ENCODE data around the gene PEX11B. TPM values are rescaled to one million over a fixed set of nuclear protein-coding genes. Genes with fewer than 3 reads are reported as not detected.
A peak's percentile ranks its signal among the peaks of the same experiment; 100 is the strongest.

PEX11B gene
- total RNA-seq, 1 experiment from 2014 or later, result 27.4 TPM

- H3K36me3 ChIP-seq (ENCODE audit: control insufficient read depth, insufficient read depth, low read length), result no peaks in the 10 kb centered on the region
- ChIA-PET POLR2A (interaction anchor here (1.2 kb wide), 1 partner anchor 35 kb away, joined by 8 read pairs; the partner anchor contains the start of gene RBM8A), CTCF (interaction anchor here (0.5 to 1.1 kb wide), 4 partner anchors 13 to 50 kb away, joined by 4 to 15 read pairs (median 8); no protein-coding TSS in a partner anchor)
- in situ Hi-C loops (cut with HindIII; ENCODE audit: low pct_unique_long_range_greater_than_20kb, low sequenced_read_pairs) (no loop called here), intact Hi-C loops (cut with micrococcal nuclease; ENCODE audit: unreplicated experiment) (loop anchor here (5.0 kb wide), 1 partner anchor 70 kb away; no protein-coding TSS in a partner anchor)
- H3K27me3 ChIP-seq (ENCODE audit: control insufficient read depth, insufficient read depth, low read length), result no peaks in the 10 kb centered on the region
- H3K9me3 ChIP-seq (ENCODE audit: control insufficient read depth, insufficient read depth, low read depth, low read length), result peaks cover under 1% of the 10 kb centered on the region; the same call in 1 of the 2 replicates
- peak overlapping the region; percentile 76 to 92 for H3K4me3 ChIP-seq (ENCODE audit: low read depth in 2 of 2, low read length in 2 of 2)
- ATAC-seq, result no peak
- no TSS peak for BruUV-seq (replicated peaks)
- no peak for TF ChIP-seq TCF7L2 (IDR thresholded peaks at IDR 0.05; ENCODE audit: low read depth, low read length)
- no peak for TF ChIP-seq POLR2AphosphoS5 (IDR thresholded peaks at IDR 0.05; ENCODE audit: low read depth, low read length)
- no peak for TF ChIP-seq REST (IDR thresholded peaks at IDR 0.05; ENCODE audit: insufficient read depth in 1 of 2, low read depth in 2 of 2, low read length in 1 of 2)
- TF ChIP-seq SIN3A (IDR thresholded peaks at IDR 0.05; ENCODE audit: borderline replicate concordance, insufficient read depth, low read depth, low read length), result no peak
- TF ChIP-seq, protein P1, sequence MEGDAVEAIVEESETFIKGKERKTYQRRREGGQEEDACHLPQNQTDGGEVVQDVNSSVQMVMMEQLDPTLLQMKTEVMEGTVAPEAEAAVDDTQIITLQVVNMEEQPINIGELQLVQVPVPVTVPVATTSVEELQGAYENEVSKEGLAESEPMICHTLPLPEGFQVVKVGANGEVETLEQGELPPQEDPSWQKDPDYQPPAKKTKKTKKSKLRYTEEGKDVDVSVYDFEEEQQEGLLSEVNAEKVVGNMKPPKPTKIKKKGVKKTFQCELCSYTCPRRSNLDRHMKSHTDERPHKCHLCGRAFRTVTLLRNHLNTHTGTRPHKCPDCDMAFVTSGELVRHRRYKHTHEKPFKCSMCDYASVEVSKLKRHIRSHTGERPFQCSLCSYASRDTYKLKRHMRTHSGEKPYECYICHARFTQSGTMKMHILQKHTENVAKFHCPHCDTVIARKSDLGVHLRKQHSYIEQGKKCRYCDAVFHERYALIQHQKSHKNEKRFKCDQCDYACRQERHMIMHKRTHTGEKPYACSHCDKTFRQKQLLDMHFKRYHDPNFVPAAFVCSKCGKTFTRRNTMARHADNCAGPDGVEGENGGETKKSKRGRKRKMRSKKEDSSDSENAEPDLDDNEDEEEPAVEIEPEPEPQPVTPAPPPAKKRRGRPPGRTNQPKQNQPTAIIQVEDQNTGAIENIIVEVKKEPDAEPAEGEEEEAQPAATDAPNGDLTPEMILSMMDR (IDR thresholded peaks at IDR 0.05), result no peak
- peak overlapping the region; percentile 93 for H3K27ac ChIP-seq (ENCODE audit: low read length)
- no peak for DNase-seq (ENCODE audit: low read depth, low spot score)
- peaks cover 30% of the 10 kb centered on the region for H3K4me1 ChIP-seq (ENCODE audit: control insufficient read depth, insufficient read depth, low read length)
Measured at GRCh38 chr1:145962157-145963102, 43.9 kb upstream of the PEX11B start.

DNA sequence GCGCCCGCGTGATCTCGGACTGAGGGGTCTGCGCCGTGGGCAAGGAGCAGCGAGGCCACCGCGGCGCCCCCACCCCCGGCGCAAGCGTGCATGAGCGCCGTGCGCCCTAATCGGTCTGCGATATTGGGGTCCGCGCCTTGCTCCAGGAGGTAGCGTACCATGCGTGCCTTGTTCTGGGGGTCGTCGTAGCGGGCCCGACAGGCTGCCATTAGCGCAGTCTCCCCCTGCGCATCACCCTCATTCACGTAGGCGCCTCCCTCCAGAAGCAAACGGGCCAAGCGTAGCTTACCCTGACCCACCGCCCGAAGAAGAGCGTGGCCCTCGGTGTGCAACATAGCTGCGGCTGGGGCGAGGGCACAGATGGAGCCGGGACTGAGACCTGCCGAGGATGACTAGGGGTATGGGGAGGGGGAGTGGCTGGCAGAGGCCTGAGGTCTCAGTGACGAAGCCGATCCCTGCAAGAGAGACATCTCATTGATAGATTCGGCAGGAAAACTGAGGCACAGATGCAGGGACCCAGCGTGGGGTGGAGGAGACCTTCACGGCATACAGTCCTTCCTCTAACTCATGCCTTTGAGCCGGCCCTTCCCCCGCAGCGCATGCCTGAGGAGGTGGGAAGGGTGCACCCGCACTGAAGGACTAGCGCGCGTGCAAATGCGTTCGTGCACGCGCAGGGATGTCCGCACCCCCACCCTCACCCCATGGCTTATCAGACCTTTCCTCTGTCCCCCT lies 43.1 kb upstream of the PEX11B start:
- TF ChIP-seq, protein P1 (IDR thresholded peaks at IDR 0.05), result no peak
- TF ChIP-seq SIN3A (IDR thresholded peaks at IDR 0.05; ENCODE audit: borderline replicate concordance, insufficient read depth, low read depth, low read length) (0 out of 2 replicates have a peak, but pooled peaks have one; percentile 24), TCF7L2 (IDR thresholded peaks at IDR 0.05; ENCODE audit: low read depth, low read length) (no peak), REST (IDR thresholded peaks at IDR 0.05; ENCODE audit: insufficient read depth in 1 of 2, low read depth in 2 of 2, low read length in 1 of 2) (no peak), POLR2AphosphoS5 (IDR thresholded peaks at IDR 0.05; ENCODE audit: low read depth, low read length) (no peak)
- ChIA-PET CTCF (no interaction called here), POLR2A (interaction anchor here (1.2 kb wide), 1 partner anchor 34 kb away, joined by 8 read pairs; the partner anchor contains the start of gene RBM8A)
- H3K4me1 ChIP-seq (ENCODE audit: control insufficient read depth, insufficient read depth, low read length), result peaks cover 35% of the 10 kb centered on the region
- ATAC-seq (no peak), DNase-seq (ENCODE audit: low read depth, low spot score) (no peak)
- in situ Hi-C loops (cut with HindIII; ENCODE audit: low pct_unique_long_range_greater_than_20kb, low sequenced_read_pairs) (no loop called here), intact Hi-C loops (cut with micrococcal nuclease; ENCODE audit: unreplicated experiment) (loop anchor here (5.0 kb wide), 1 partner anchor 69 kb away; no protein-coding TSS in a partner anchor)
- H3K4me3 ChIP-seq (ENCODE audit: low read depth in 2 of 2, low read length in 2 of 2), result peak overlapping the region; percentile 76 to 92
- H3K36me3 ChIP-seq (ENCODE audit: control insufficient read depth, insufficient read depth, low read length), result no peaks in the 10 kb centered on the region
- no TSS peak for BruUV-seq (replicated peaks)
- peak overlapping the region; percentile 83 for H3K27ac ChIP-seq (ENCODE audit: low read length)
- no peaks in the 10 kb centered on the region for H3K27me3 ChIP-seq (ENCODE audit: control insufficient read depth, insufficient read depth, low read length)
- H3K9me3 ChIP-seq (ENCODE audit: control insufficient read depth, insufficient read depth, low read depth, low read length), result no peaks in the 10 kb centered on the region
